SU-DHL-6 (cell line): Measurements from ENCODE around the gene C6orf62.
A peak's percentile ranks its signal among the peaks of the same experiment; 100 is the strongest.
"Not testable (repeated sequence)": the region's sequence is repeated elsewhere in the genome, so short reads cannot be mapped to it uniquely, and the experiment has no call there.

ENCODE experiments used
- H2AFZ ChIP-seq: fragments of 200-600 bp; sonication (generic); 2 replicates; pipeline ENCODE4 v1.6.1; 2014; ENCODE audit warnings: low read depth, mild to moderate bottlenecking, moderate library complexity, mixed read lengths, antibody characterized with exemption, low read length; ENCODE audit not compliant: severe bottlenecking
- H3F3A ChIP-seq: fragments of 200-600 bp; shearing (Covaris generic); 2 replicates; pipeline ENCODE4 v1.6.0; 2016; ENCODE audit warnings: antibody characterized with exemption, mild to moderate bottlenecking; ENCODE audit not compliant: insufficient read depth
- H3K27ac ChIP-seq: fragments of 200-600 bp; sonication (generic); 2 replicates; pipeline ENCODE4 v1.5.1; 2016; ENCODE audit warnings: low read depth, mild to moderate bottlenecking, low read length, moderate library complexity, mixed read lengths
- H3K27me3 ChIP-seq: fragments of 200-600 bp; sonication (generic), shearing (Covaris generic); 2 replicates; pipeline ENCODE4 v1.6.0; 2014; ENCODE audit warnings: mild to moderate bottlenecking, low read length
- H3K36me3 ChIP-seq: fragments of 200-600 bp; sonication (generic); 2 replicates; pipeline ENCODE4 v1.6.1; 2014; ENCODE audit warnings: mild to moderate bottlenecking, low read length, mixed read lengths
- H3K4me2 ChIP-seq: fragments of 300-600, 200-600 bp; shearing (Covaris generic), sonication (generic); 2 replicates; pipeline ENCODE4 v1.6.0; 2014; ENCODE audit warnings: low read length, low read depth, mild to moderate bottlenecking; ENCODE audit not compliant: poor library complexity, severe bottlenecking
- H3K4me3 ChIP-seq: fragments of 200-600 bp; sonication (generic); 2 replicates; pipeline ENCODE4 v1.5.1; 2014; ENCODE audit warnings: antibody characterized with exemption, low read length, mild to moderate bottlenecking, mixed read lengths; ENCODE audit not compliant: insufficient read depth, poor library complexity, severe bottlenecking
- H3K79me2 ChIP-seq: fragments of 200-600 bp; sonication (generic); 2 replicates; pipeline ENCODE4 v1.6.1; 2014; ENCODE audit warnings: mild to moderate bottlenecking, low read length, moderate library complexity; ENCODE audit not compliant: insufficient read depth
- H3K9ac ChIP-seq: fragments of 200-600 bp; sonication (generic); 2 replicates; pipeline ENCODE4 v1.7.0; 2014; ENCODE audit warnings: mild to moderate bottlenecking, low read length
- H3K9me2 ChIP-seq: fragments of 200-600 bp; sonication (generic); replicated peaks from 2 replicates; pipeline ENCODE4 v1.6.1; 2014; ENCODE audit warnings: low read length; ENCODE audit not compliant: insufficient read depth
- H3K9me3 ChIP-seq: fragments of 200-600 bp; sonication (generic); 2 replicates; pipeline ENCODE4 v1.6.1; 2014; ENCODE audit warnings: low read length, mixed read lengths; ENCODE audit not compliant: insufficient read depth
- H4K20me1 ChIP-seq: fragments of 200-600 bp; sonication (generic); 2 replicates; pipeline ENCODE4 v1.6.1; 2014; ENCODE audit warnings: low read depth, mild to moderate bottlenecking, antibody characterized with exemption, low read length, moderate library complexity, mixed read lengths
- CTCF ChIP-seq: fragments of 200-600 bp; sonication (generic); IDR thresholded peaks from one replicate; pipeline ENCODE4 v1.5.1; 2017; ENCODE audit warnings: antibody characterized with exemption, mild to moderate bottlenecking, low read length, moderate library complexity; ENCODE audit not compliant: insufficient read depth, poor library complexity, severe bottlenecking
- EZH2phosphoT487 ChIP-seq: fragments of 200-600 bp; sonication (generic), shearing (Covaris generic); conservative IDR thresholded peaks from 2 replicates; pipeline ENCODE4 v1.6.1; 2018; ENCODE audit warnings: mild to moderate bottlenecking, antibody characterized with exemption, low read length, moderate library complexity, mixed read lengths

The C6orf62 gene

GRCh38 chr6:24764833-24765828 lies 46.2 kb upstream of the C6orf62 start:
- not testable (repeated sequence) for H3K9me3 ChIP-seq, H3K4me2 ChIP-seq, H3K4me3 ChIP-seq, H3K27me3 ChIP-seq, H3K9ac ChIP-seq, H3K27ac ChIP-seq, H4K20me1 ChIP-seq, H3K9me2 ChIP-seq, H3K36me3 ChIP-seq, H3F3A ChIP-seq, H2AFZ ChIP-seq, H3K79me2 ChIP-seq

- no peaks in the 10 kb centered on the region for H3K79me2 ChIP-seq
- no peaks in the 10 kb centered on the region for H3K36me3 ChIP-seq
- H3K9me2 ChIP-seq = no peaks in the 10 kb centered on the region
- no peak for TF ChIP-seq CTCF
- no peak for TF ChIP-seq EZH2phosphoT487
- H4K20me1 ChIP-seq = no peaks in the 10 kb centered on the region
- no peak overlapping the region for H3K27ac ChIP-seq
- no peaks in the 10 kb centered on the region for H3K9me3 ChIP-seq
- no peaks in the 10 kb centered on the region for H3K27me3 ChIP-seq
- no peak overlapping the region for H3K4me2 ChIP-seq
- H3K4me3 ChIP-seq = no peak overlapping the region
- H3K9ac ChIP-seq = no peak overlapping the region
- no peak overlapping the region for H2AFZ ChIP-seq
- no peaks in the 10 kb centered on the region for H3F3A ChIP-seq
Observed at GRCh38 chr6:24763578-24763977, 44.6 kb upstream of the C6orf62 start.

- Histone ChIP-seq H3K9ac (no peak overlapping the region), H3K9me2 (no peaks in the 10 kb centered on the region), H3F3A (no peaks in the 10 kb centered on the region), H3K27me3 (no peaks in the 10 kb centered on the region), H3K4me2 (no peak overlapping the region), H3K4me3 (no peak overlapping the region), H2AFZ (peak overlapping the region; percentile 67), H3K79me2 (no peaks in the 10 kb centered on the region), H4K20me1 (no peaks in the 10 kb centered on the region), H3K36me3 (no peaks in the 10 kb centered on the region), H3K9me3 (no peaks in the 10 kb centered on the region), H3K27ac (no peak overlapping the region)
- no peak for TF ChIP-seq EZH2phosphoT487
- no peak for TF ChIP-seq CTCF
Observed at GRCh38 chr6:24761851-24762250, 42.9 kb upstream of the C6orf62 start.

GRCh38 chr6:24761193-24761835 lies 42.4 kb upstream of the C6orf62 start:
- Histone ChIP-seq H3K9me2 (no peaks in the 10 kb centered on the region), H2AFZ (peak overlapping the region; percentile 67), H3F3A (no peaks in the 10 kb centered on the region), H4K20me1 (no peaks in the 10 kb centered on the region), H3K27me3 (no peaks in the 10 kb centered on the region), H3K79me2 (no peaks in the 10 kb centered on the region), H3K27ac (no peak overlapping the region), H3K9me3 (no peaks in the 10 kb centered on the region), H3K4me3 (no peak overlapping the region), H3K9ac (no peak overlapping the region), H3K4me2 (no peak overlapping the region), H3K36me3 (no peaks in the 10 kb centered on the region)
- TF ChIP-seq CTCF = no peak
- TF ChIP-seq EZH2phosphoT487 = no peak
